ENCODE data around the gene FOXO6. TPM values are rescaled to one million over a fixed set of nuclear protein-coding genes. Genes with fewer than 3 reads are reported as not detected.

The FOXO6 gene
- total RNA-seq, 1 donor from 2014 or later, result 38.4 TPM

DNA sequence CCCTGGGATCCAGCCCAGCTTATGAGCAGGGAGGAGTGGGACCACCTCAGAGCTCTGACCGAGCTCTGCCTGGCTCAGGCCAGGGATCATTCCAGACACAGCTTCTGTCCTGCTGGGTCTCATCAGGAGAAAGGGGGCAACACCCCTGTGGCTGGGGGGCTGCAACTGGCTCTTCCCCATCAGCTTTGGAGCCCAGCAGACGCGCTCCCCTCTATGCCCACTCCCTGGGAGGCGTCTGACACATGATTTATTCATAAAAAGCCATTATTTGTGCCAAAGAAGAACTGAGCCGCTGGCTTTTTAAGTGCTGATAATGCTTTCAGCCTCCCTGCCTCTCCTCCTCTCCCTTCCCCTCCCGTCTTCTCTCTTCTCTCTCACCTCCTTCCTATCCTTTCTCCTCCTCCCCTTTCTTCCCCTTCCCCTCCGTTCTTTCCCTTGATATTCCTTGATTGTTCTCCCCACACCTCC lies 25.0 kb downstream of the FOXO6 start:
- H3K9me3 Mint-ChIP-seq, result no peaks in the 10 kb centered on the region
- H3K4me3 Mint-ChIP-seq, result no peak overlapping the region
- H3K27me3 Mint-ChIP-seq (ENCODE audit: low read depth), result peaks cover 31% of the 10 kb centered on the region
- DNase-seq (ENCODE audit: low spot score in 2 of 2, unreplicated experiment in 2 of 2), result no peak
- H3K4me1 Mint-ChIP-seq, result peaks cover 67% of the 10 kb centered on the region
- peak overlapping the region; percentile 40 for H3K27ac Mint-ChIP-seq
- TF ChIP-seq, protein P1, sequence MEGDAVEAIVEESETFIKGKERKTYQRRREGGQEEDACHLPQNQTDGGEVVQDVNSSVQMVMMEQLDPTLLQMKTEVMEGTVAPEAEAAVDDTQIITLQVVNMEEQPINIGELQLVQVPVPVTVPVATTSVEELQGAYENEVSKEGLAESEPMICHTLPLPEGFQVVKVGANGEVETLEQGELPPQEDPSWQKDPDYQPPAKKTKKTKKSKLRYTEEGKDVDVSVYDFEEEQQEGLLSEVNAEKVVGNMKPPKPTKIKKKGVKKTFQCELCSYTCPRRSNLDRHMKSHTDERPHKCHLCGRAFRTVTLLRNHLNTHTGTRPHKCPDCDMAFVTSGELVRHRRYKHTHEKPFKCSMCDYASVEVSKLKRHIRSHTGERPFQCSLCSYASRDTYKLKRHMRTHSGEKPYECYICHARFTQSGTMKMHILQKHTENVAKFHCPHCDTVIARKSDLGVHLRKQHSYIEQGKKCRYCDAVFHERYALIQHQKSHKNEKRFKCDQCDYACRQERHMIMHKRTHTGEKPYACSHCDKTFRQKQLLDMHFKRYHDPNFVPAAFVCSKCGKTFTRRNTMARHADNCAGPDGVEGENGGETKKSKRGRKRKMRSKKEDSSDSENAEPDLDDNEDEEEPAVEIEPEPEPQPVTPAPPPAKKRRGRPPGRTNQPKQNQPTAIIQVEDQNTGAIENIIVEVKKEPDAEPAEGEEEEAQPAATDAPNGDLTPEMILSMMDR (IDR thresholded peaks at IDR 0.05; ENCODE audit: unreplicated experiment), result no peak
- peaks cover 17% of the 10 kb centered on the region for H3K36me3 Mint-ChIP-seq

DNA sequence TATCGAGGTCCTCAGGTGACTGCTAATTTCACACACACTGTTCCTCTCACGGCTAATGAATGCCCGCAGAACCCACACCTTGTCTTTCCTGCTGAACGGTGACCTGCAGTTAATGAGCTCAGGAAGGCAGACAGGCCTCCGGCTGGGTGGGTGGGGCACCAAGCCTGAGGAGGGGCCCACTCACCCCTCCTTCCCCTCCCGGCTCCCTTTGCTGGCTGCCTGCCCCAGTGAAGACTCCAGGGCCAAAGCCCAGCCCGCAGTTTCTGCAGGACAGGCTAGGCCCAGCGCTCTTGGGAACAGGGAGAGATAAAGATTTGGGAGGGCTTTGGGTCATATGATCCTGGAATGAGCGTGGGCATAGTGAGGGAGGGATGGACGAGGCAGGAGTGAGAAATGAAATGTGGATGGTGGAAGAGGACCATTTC lies 26.4 kb downstream of the FOXO6 start:
- Mint-ChIP-seq H3K36me3 (peaks cover 17% of the 10 kb centered on the region), H3K4me3 (no peak overlapping the region), H3K4me1 (peaks cover 65% of the 10 kb centered on the region), H3K27ac (peak overlapping the region; percentile 54), H3K9me3 (no peaks in the 10 kb centered on the region), H3K27me3 (ENCODE audit: low read depth) (peaks cover 33% of the 10 kb centered on the region)
- TF ChIP-seq, protein P1 (IDR thresholded peaks at IDR 0.05; ENCODE audit: unreplicated experiment), result no peak
- DNase-seq (ENCODE audit: low spot score in 2 of 2, unreplicated experiment in 2 of 2), result peak; percentile 64 to 84

DNA sequence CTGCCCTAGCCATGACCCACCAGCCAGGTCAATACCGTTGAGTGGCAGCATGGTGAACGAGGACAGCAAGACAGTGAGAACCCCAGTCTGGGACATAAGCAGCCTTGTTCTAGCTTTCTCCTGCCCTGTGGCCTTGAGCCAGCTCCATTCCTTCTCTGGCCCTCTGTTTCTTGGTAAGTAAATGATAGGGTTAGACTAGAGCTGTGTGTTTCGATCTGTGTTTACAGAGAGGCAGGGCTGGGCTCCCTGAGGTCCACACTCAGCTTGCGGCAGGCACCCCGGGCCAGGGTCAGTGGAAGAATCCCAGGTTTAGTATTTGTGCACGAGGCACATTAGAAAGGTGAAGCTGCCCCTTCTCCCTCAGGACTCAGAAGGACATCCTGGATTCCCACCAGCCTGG lies 27.3 kb downstream of the FOXO6 start:
- H3K36me3 Mint-ChIP-seq, result peaks cover 14% of the 10 kb centered on the region
- H3K4me3 Mint-ChIP-seq, result no peak overlapping the region
- H3K9me3 Mint-ChIP-seq, result no peaks in the 10 kb centered on the region
- DNase-seq (ENCODE audit: low spot score in 2 of 2, unreplicated experiment in 2 of 2), result no peak
- H3K27me3 Mint-ChIP-seq (ENCODE audit: low read depth), result peaks cover 27% of the 10 kb centered on the region
- H3K4me1 Mint-ChIP-seq, result peaks cover 61% of the 10 kb centered on the region
- TF ChIP-seq, protein P1 (IDR thresholded peaks at IDR 0.05; ENCODE audit: unreplicated experiment), result no peak
- no peak overlapping the region for H3K27ac Mint-ChIP-seq

DNA sequence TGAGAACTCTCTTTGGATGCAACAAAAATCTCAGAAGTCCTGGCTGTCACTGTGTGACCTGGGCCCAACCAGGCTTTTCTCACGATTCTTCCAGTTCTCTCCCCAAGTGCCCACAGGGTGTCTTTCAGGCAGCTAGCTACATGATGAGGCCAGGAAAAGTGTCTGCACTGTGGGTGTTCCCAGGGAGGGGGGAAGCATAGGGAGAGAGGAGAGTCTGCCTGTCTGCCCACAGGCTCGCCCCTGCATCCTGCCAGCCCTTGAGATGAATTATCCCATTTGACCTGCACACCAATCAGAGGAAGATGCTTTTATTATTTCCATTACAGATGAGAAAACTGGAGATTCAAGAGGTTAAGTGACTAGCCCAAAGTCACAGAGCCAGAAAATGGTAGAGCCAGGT lies 27.8 kb downstream of the FOXO6 start:
- H3K4me1 Mint-ChIP-seq, result peaks cover 60% of the 10 kb centered on the region
- TF ChIP-seq, protein P1 (IDR thresholded peaks at IDR 0.05; ENCODE audit: unreplicated experiment), result no peak
- H3K4me3 Mint-ChIP-seq, result no peak overlapping the region
- no peaks in the 10 kb centered on the region for H3K9me3 Mint-ChIP-seq
- peaks cover 9% of the 10 kb centered on the region for H3K36me3 Mint-ChIP-seq
- H3K27ac Mint-ChIP-seq, result no peak overlapping the region
- no peak for DNase-seq (ENCODE audit: low spot score in 2 of 2, unreplicated experiment in 2 of 2)
- peaks cover 22% of the 10 kb centered on the region for H3K27me3 Mint-ChIP-seq (ENCODE audit: low read depth)

DNA sequence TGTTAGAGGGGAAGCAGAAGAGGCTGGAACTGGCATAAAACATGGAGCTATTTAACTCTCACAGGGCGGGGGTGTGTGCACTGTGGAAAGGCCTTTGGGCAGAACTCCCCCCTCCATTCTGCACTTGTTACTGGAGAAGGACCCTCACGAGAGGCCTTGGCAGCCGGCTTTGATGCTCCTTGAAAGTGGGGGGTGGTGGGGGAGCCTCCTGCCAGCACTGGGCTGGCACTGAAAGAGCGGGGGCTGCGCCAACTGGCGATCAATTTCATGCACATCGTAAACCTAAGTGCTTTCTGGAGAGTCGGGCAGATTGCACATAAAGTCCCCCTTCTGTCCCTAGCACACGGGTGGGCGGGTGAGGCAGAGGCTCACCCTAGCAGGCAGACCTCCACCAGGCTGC lies 28.9 kb downstream of the FOXO6 start:
- H3K4me1 Mint-ChIP-seq, result peaks cover 60% of the 10 kb centered on the region
- TF ChIP-seq, protein P1 (IDR thresholded peaks at IDR 0.05; ENCODE audit: unreplicated experiment), result no peak

DNA sequence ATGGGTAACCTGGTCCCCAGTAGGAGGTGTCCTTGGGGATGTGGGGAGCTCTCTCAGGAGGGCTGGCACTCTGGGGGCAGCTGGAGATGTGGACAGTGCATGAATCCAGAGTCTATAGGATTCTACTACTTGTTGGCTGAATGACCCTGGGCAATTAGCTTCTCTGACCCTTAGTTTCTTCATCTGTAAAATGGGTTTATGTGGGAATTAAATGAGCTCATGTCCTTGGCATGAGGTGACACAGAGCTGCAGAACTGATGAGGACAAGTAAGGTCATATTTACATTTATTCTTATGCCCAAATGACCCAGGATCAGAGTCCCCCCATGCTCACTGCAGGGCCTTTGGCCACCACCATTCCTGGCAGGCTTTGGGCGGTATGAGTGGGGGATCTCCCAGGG lies 29.3 kb downstream of the FOXO6 start:
- no peak for DNase-seq (ENCODE audit: low spot score in 2 of 2, unreplicated experiment in 2 of 2)
- Mint-ChIP-seq H3K36me3 (no peaks in the 10 kb centered on the region), H3K4me3 (no peak overlapping the region), H3K27me3 (ENCODE audit: low read depth) (peaks cover 9% of the 10 kb centered on the region), H3K9me3 (no peaks in the 10 kb centered on the region), H3K4me1 (peaks cover 63% of the 10 kb centered on the region), H3K27ac (no peak overlapping the region)
- TF ChIP-seq, protein P1 (IDR thresholded peaks at IDR 0.05; ENCODE audit: unreplicated experiment), result no peak

More for the DNA sequence above, 28.9 kb downstream of the FOXO6 start:
- no peak overlapping the region for H3K27ac Mint-ChIP-seq
- H3K4me3 Mint-ChIP-seq, result no peak overlapping the region
- no peaks in the 10 kb centered on the region for H3K36me3 Mint-ChIP-seq
- H3K9me3 Mint-ChIP-seq, result no peaks in the 10 kb centered on the region
- peaks cover 11% of the 10 kb centered on the region for H3K27me3 Mint-ChIP-seq (ENCODE audit: low read depth)
- no peak for DNase-seq (ENCODE audit: low spot score in 2 of 2, unreplicated experiment in 2 of 2)

All from mesothelial cell of epicardium (in vitro differentiated cells).